ENCODE results near the gene XPO6.

GRCh38 chr16:28110479-28110878, 101.3 kb downstream of the XPO6 start:
- TF ChIP-seq CTCF (IDR thresholded peaks at IDR 0.05) (no peak), POLR2A (IDR thresholded peaks at IDR 0.05) (no peak)
